Osteocyte (in vitro differentiated cells): ENCODE measurements around the gene EIF4E2. TPM values are rescaled to one million over a fixed set of nuclear protein-coding genes. Genes with fewer than 3 reads are reported as not detected.

Experiments used
- DNase-seq: peaks from one replicate; pipeline ENCODE4 v3.0.0; 2021; ENCODE audit warnings: mixed read lengths; ENCODE audit not compliant: unreplicated experiment; ENCODE audit errors: extremely low spot score
- H3K27ac Mint-ChIP-seq: one replicate; pipeline ENCODE4 v1.8.0; 2021; ENCODE audit warnings: mild to moderate bottlenecking, mixed read lengths; ENCODE audit not compliant: unreplicated experiment
- H3K27me3 Mint-ChIP-seq: one replicate; pipeline ENCODE4 v1.8.0; 2021; ENCODE audit warnings: mixed read lengths; ENCODE audit not compliant: unreplicated experiment
- H3K36me3 Mint-ChIP-seq: one replicate; pipeline ENCODE4 v1.8.0; 2021; ENCODE audit warnings: mixed read lengths; ENCODE audit not compliant: unreplicated experiment
- H3K4me1 Mint-ChIP-seq: one replicate; pipeline ENCODE4 v1.8.0; 2021; ENCODE audit warnings: mixed read lengths; ENCODE audit not compliant: unreplicated experiment
- H3K4me3 Mint-ChIP-seq: one replicate; pipeline ENCODE4 v1.8.0; 2021; ENCODE audit warnings: mild to moderate bottlenecking, moderate library complexity, mixed read lengths; ENCODE audit not compliant: unreplicated experiment
- H3K9me3 Mint-ChIP-seq: one replicate; pipeline ENCODE4 v1.8.0; 2021; ENCODE audit warnings: mixed read lengths; ENCODE audit not compliant: unreplicated experiment
- CTCF ChIP-seq: fragments of 200-600 bp; sonication (generic); IDR thresholded peaks from 2 replicates; pipeline ENCODE4 v1.5.0; 2021; ENCODE audit warnings: antibody characterized with exemption, mild to moderate bottlenecking, moderate library complexity
- total RNA-seq: library from RNA; stranded (reverse); gene quantifications from 2 replicates; pipeline ENCODE4 v1.2.1, GENCODE V29; 2021

The EIF4E2 gene
- total RNA-seq, 1 donor from 2014 or later = 90.5 TPM

GRCh38 chr2:232588031-232588430 lies 37.5 kb downstream of the EIF4E2 start:
- no peak overlapping the region for H3K4me3 Mint-ChIP-seq
- DNase-seq = no peak

DNA sequence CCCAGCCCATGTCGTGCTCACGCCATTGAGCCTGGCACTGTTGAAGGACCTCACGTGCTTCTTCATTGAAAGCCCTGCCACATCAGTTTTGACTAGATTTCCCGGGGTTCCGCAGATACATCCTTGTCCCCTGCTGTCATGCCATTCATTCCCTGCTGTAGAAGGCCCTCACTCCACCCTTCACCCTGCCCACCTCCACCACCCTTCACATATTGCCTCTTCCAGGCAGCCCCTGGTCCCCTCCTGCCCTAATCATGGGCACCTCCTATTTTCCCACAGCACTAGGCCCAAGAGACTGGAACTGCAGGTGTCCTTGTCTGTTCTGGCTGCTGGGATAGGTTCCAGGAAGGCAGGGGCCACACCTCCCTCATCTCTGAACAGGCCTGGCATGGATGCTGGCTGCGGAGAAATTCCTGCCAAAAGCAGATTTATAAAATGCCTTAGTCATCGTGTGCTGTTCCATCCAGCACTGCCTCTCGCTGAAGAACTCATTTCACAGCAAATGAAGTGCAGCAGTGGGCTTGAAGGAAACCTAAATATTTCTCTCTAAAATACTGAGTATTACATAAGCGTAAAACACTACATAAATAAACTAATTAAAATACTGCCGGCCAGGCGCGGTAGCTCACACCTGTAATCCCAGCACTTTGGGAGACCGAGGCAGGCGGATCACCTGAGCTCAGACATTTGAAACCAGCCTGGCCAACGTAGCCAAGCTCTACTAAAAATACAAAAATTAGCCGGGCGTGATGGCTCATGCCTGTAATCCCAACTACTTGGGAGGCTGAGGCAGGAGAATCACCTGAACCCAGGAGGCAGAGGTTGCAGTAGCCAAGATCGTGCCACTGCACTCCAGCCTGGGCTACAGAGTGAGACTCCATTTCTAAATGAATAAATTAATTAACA lies 38.4 kb downstream of the EIF4E2 start:
- Mint-ChIP-seq H3K9me3 (peaks cover 3% of the 10 kb centered on the region), H3K4me3 (no peak overlapping the region), H3K27me3 (peaks cover 2% of the 10 kb centered on the region), H3K36me3 (peaks cover 11% of the 10 kb centered on the region), H3K4me1 (no peaks in the 10 kb centered on the region), H3K27ac (no peak overlapping the region)
- no peak for DNase-seq
- no peak for TF ChIP-seq CTCF

More at GRCh38 chr2:232588031-232588430, 37.5 kb downstream of the EIF4E2 start:
- no peak overlapping the region for H3K27ac Mint-ChIP-seq
- H3K9me3 Mint-ChIP-seq = peaks cover 5% of the 10 kb centered on the region
- H3K27me3 Mint-ChIP-seq = peaks cover 2% of the 10 kb centered on the region
- peaks cover 18% of the 10 kb centered on the region for H3K36me3 Mint-ChIP-seq
- TF ChIP-seq CTCF = no peak
- H3K4me1 Mint-ChIP-seq = no peaks in the 10 kb centered on the region

GRCh38 chr2:232592772-232593395 lies 42.4 kb downstream of the EIF4E2 start:
- Mint-ChIP-seq H3K36me3 (no peaks in the 10 kb centered on the region), H3K4me3 (no peak overlapping the region), H3K4me1 (no peaks in the 10 kb centered on the region), H3K9me3 (no peaks in the 10 kb centered on the region), H3K27me3 (peaks cover 2% of the 10 kb centered on the region), H3K27ac (no peak overlapping the region)
- no peak for DNase-seq
- no peak for TF ChIP-seq CTCF

DNA sequence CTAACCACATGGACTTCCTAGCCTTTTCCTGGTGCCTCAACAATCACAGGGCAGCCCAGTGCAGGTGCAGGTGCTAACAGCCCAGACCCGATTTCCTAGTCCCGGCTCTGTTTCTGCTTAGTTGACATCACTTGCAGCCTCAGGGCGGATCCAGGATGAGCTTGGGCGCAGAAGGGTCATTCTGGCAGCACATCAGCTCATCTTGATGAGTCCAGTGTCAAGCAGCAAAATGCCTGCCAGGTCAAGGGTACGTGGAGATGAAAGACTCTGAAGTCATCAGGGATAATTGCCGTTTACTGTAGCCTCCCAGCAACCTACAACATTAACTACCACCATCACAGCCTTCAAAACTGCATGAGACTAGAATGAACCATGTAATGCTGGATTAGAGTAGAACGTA lies 43.5 kb downstream of the EIF4E2 start:
- no peak for TF ChIP-seq CTCF
- DNase-seq = no peak
- H3K4me3 Mint-ChIP-seq = no peak overlapping the region
- no peak overlapping the region for H3K27ac Mint-ChIP-seq
- peaks cover 2% of the 10 kb centered on the region for H3K27me3 Mint-ChIP-seq
- no peaks in the 10 kb centered on the region for H3K36me3 Mint-ChIP-seq
- no peaks in the 10 kb centered on the region for H3K9me3 Mint-ChIP-seq
- no peaks in the 10 kb centered on the region for H3K4me1 Mint-ChIP-seq
